GM12801 (cell line): ENCODE measurements around the gene MORN5.

Experiments
- CTCF ChIP-seq: IDR thresholded peaks from one replicate; pipeline ENCODE4 v1.5.1; 2011; ENCODE audit warnings: control low read depth; ENCODE audit not compliant: insufficient read length; ENCODE audit errors: extremely low read depth

MORN5 gene

GRCh38 chr9:122140368-122141193, 19.1 kb upstream of the MORN5 start:
- no peak for TF ChIP-seq CTCF

- no peak for TF ChIP-seq CTCF
Measured at GRCh38 chr9:122141671-122142070, 18.0 kb upstream of the MORN5 start.

DNA sequence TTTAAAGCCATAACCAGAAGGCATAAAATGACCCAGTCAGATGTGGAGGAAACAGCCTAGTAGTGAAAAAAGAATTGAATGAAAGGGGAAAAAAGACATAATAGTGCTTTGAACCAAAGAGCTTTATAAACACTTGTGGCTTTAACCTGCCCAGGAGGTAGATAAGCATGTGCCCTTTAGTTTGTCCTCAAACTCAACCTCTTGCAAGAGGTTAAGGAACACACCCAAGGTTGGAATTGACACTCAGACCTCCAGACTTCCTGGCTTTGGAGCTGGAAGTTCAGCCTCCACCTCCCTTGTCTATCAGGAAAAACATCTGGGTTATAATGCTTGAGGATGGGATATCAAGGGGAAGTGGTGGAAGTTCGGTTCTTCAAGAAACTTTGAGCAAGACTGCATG, 16.4 kb upstream of the MORN5 start:
- no peak for TF ChIP-seq CTCF

GRCh38 chr9:122143876-122144405, 15.8 kb upstream of the MORN5 start:
- no peak for TF ChIP-seq CTCF

- TF ChIP-seq CTCF: no peak
Measured at GRCh38 chr9:122144836-122145591, 14.7 kb upstream of the MORN5 start.

GRCh38 chr9:122145592-122145863, 14.2 kb upstream of the MORN5 start:
- TF ChIP-seq CTCF: no peak

DNA sequence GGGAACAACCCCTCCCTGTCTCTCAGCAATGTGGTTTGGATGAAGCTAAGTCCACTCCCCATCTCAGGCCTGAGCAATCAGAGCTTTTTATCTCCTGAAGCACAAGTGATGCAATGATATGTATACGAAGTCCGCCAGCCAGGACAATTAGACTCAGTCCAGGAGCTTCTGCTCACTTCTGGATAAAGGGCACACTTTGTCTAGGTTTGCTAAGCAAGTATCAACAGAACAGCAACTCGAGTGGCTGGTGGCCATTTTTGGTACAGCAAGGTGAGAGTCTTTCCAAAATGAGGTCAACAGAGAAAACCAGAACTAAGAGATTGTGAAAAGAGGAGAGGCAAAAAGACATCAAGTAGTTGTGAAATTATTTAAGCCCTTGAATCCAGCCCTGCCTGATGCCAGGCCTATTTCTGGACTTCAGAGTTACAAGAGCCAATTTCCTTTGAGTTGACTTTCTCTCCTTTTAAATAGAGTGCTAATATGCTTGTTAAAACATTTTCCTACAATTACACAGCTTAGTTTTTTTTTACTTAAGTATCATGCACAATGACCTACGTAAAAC, 8.4 kb upstream of the MORN5 start:
- TF ChIP-seq CTCF: no peak
